Liver (tissue), 3 donors: ENCODE results near the gene HUS1.

Experiments
- FOXA1 ChIP-seq: IDR thresholded peaks from 2 replicates; pipeline ENCODE4 v1.6.1; 2016; ENCODE audit warnings: antibody characterized with exemption
- GABPA ChIP-seq, 2 donors: IDR thresholded peaks in 1 of 2; conservative IDR thresholded peaks in 1 of 2; 2 replicates each; pipeline ENCODE4 v1.6.1; 2016; ENCODE audit warnings: antibody characterized with exemption in 2 of 2, mild to moderate bottlenecking in 1 of 2, moderate library complexity in 1 of 2
- MAX ChIP-seq: IDR thresholded peaks from 2 replicates; pipeline ENCODE4 v1.6.1; 2016; ENCODE audit warnings: antibody characterized with exemption
- YY1 ChIP-seq: IDR thresholded peaks from 2 replicates; pipeline ENCODE4 v1.6.1; 2016; ENCODE audit warnings: antibody characterized with exemption, mild to moderate bottlenecking
- ZBTB33 ChIP-seq: IDR thresholded peaks from 2 replicates; pipeline ENCODE4 v1.6.1; 2016; ENCODE audit warnings: antibody characterized with exemption
- TF ChIP-seq, protein P1 (sequence below): IDR thresholded peaks from 2 replicates; pipeline ENCODE4 v1.6.1; 2016; ENCODE audit warnings: antibody characterized with exemption
- TF ChIP-seq, protein P2 (sequence below): fragments of 150-350 bp; IDR thresholded peaks from 2 replicates; pipeline ENCODE4 v1.5.1; 2017; ENCODE audit warnings: improper control_type of control experiment, low read depth, low read length; ENCODE audit not compliant: missing input control
- TF ChIP-seq, protein P3 (sequence below): IDR thresholded peaks from 2 replicates; pipeline ENCODE4 v1.6.1; 2016; ENCODE audit warnings: antibody characterized with exemption, mild to moderate bottlenecking
- donor health status: healthy.
- donor health status: healthy.

- TF ChIP-seq, protein P1, sequence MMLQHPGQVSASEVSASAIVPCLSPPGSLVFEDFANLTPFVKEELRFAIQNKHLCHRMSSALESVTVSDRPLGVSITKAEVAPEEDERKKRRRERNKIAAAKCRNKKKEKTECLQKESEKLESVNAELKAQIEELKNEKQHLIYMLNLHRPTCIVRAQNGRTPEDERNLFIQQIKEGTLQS = no peak
- TF ChIP-seq, protein P2, sequence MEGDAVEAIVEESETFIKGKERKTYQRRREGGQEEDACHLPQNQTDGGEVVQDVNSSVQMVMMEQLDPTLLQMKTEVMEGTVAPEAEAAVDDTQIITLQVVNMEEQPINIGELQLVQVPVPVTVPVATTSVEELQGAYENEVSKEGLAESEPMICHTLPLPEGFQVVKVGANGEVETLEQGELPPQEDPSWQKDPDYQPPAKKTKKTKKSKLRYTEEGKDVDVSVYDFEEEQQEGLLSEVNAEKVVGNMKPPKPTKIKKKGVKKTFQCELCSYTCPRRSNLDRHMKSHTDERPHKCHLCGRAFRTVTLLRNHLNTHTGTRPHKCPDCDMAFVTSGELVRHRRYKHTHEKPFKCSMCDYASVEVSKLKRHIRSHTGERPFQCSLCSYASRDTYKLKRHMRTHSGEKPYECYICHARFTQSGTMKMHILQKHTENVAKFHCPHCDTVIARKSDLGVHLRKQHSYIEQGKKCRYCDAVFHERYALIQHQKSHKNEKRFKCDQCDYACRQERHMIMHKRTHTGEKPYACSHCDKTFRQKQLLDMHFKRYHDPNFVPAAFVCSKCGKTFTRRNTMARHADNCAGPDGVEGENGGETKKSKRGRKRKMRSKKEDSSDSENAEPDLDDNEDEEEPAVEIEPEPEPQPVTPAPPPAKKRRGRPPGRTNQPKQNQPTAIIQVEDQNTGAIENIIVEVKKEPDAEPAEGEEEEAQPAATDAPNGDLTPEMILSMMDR = no peak
- TF ChIP-seq GABPA (IDR thresholded peaks at IDR 0.05 in 1 of 2, conservative IDR thresholded peaks at IDR 0.05 in 1 of 2) (no peak), YY1 (no peak), ZBTB33 (no peak), MAX (no peak), FOXA1 (no peak)
- TF ChIP-seq, protein P3, sequence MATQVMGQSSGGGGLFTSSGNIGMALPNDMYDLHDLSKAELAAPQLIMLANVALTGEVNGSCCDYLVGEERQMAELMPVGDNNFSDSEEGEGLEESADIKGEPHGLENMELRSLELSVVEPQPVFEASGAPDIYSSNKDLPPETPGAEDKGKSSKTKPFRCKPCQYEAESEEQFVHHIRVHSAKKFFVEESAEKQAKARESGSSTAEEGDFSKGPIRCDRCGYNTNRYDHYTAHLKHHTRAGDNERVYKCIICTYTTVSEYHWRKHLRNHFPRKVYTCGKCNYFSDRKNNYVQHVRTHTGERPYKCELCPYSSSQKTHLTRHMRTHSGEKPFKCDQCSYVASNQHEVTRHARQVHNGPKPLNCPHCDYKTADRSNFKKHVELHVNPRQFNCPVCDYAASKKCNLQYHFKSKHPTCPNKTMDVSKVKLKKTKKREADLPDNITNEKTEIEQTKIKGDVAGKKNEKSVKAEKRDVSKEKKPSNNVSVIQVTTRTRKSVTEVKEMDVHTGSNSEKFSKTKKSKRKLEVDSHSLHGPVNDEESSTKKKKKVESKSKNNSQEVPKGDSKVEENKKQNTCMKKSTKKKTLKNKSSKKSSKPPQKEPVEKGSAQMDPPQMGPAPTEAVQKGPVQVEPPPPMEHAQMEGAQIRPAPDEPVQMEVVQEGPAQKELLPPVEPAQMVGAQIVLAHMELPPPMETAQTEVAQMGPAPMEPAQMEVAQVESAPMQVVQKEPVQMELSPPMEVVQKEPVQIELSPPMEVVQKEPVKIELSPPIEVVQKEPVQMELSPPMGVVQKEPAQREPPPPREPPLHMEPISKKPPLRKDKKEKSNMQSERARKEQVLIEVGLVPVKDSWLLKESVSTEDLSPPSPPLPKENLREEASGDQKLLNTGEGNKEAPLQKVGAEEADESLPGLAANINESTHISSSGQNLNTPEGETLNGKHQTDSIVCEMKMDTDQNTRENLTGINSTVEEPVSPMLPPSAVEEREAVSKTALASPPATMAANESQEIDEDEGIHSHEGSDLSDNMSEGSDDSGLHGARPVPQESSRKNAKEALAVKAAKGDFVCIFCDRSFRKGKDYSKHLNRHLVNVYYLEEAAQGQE = no peak
Observed at GRCh38 chr7:47949703-47950102, 29.7 kb downstream of the HUS1 start.
